Loucy (cell line): ENCODE results near the gene GRID1.

Experiments used
- H2AFZ ChIP-seq: fragments of 200-600 bp; sonication (generic); 2 replicates; pipeline ENCODE4 v1.6.0; 2016; ENCODE audit warnings: antibody characterized with exemption, mild to moderate bottlenecking, low read length, moderate library complexity
- H3F3A ChIP-seq: fragments of 200-600 bp; 2 replicates; pipeline ENCODE4 v1.6.0; 2016; ENCODE audit warnings: antibody characterized with exemption, low read depth, mild to moderate bottlenecking
- H3K27me3 ChIP-seq: fragments of 200-600 bp; sonication (generic); 2 replicates; pipeline ENCODE4 v1.6.1; 2014; ENCODE audit warnings: low read length, mild to moderate bottlenecking; ENCODE audit not compliant: insufficient read depth, poor library complexity, severe bottlenecking
- H3K36me3 ChIP-seq: fragments of 200-600 bp; sonication (generic); 2 replicates; pipeline ENCODE4 v1.6.1; 2016; ENCODE audit warnings: low read length; ENCODE audit not compliant: insufficient read depth
- H3K4me1 ChIP-seq: fragments of 200-600 bp; sonication (generic); 2 replicates; pipeline ENCODE4 v1.5.1; 2014; ENCODE audit warnings: low read length, mild to moderate bottlenecking; ENCODE audit not compliant: insufficient read depth, poor library complexity, severe bottlenecking
- H3K4me2 ChIP-seq: fragments of 200-600 bp; sonication (generic); 2 replicates; pipeline ENCODE4 v1.6.0; 2014; ENCODE audit warnings: antibody characterized with exemption, low read length, low read depth, mild to moderate bottlenecking; ENCODE audit not compliant: poor library complexity, severe bottlenecking
- H3K4me3 ChIP-seq: fragments of 200-600 bp; sonication (generic); 2 replicates; pipeline ENCODE4 v1.5.1; 2014; ENCODE audit warnings: low read length, mild to moderate bottlenecking, mixed read lengths; ENCODE audit not compliant: poor library complexity, severe bottlenecking
- H3K79me2 ChIP-seq: fragments of 200-600 bp; sonication (generic); 2 replicates; pipeline ENCODE4 v1.6.1; 2014; ENCODE audit warnings: low read length; ENCODE audit not compliant: insufficient read depth
- H3K9ac ChIP-seq: fragments of 200-600 bp; sonication (generic); 2 replicates; pipeline ENCODE4 v1.6.0; 2014; ENCODE audit warnings: mild to moderate bottlenecking, low read depth, low read length, moderate library complexity; ENCODE audit not compliant: poor library complexity, severe bottlenecking
- H3K9me2 ChIP-seq: fragments of 200-600 bp; sonication (generic); replicated peaks from 2 replicates; pipeline ENCODE4 v1.6.1; 2016; ENCODE audit warnings: low read depth, low read length, mixed read lengths
- H3K9me3 ChIP-seq: fragments of 200-600 bp; sonication (generic); 2 replicates; pipeline ENCODE4 v1.6.1; 2014; ENCODE audit warnings: mild to moderate bottlenecking, antibody characterized with exemption, low read length, low read depth; ENCODE audit not compliant: insufficient read depth
- H4K20me1 ChIP-seq: fragments of 200-600 bp; sonication (generic); 2 replicates; pipeline ENCODE4 v1.6.0; 2014; ENCODE audit warnings: antibody characterized with exemption, low read length, mild to moderate bottlenecking; ENCODE audit not compliant: insufficient read depth, poor library complexity, severe bottlenecking
- CTCF ChIP-seq: fragments of 200-600 bp; sonication (generic); conservative IDR thresholded peaks from 2 replicates; pipeline ENCODE4 v1.5.1; 2014; ENCODE audit warnings: mild to moderate bottlenecking, antibody characterized with exemption, low read length
- EZH2phosphoT487 ChIP-seq: fragments of 200-600 bp; IDR thresholded peaks from 2 replicates; pipeline ENCODE4 v1.6.1; 2018; ENCODE audit warnings: antibody characterized with exemption, mild to moderate bottlenecking, moderate library complexity, borderline replicate concordance

Gene GRID1

GRCh38 chr10:85570871-85571270, 795.7 kb downstream of the GRID1 start:
- Histone ChIP-seq H3K4me3 (no peak overlapping the region), H3F3A (no peaks in the 10 kb centered on the region), H3K79me2 (no peaks in the 10 kb centered on the region), H3K4me2 (no peak overlapping the region), H3K9me3 (no peaks in the 10 kb centered on the region), H3K27me3 (no peaks in the 10 kb centered on the region), H3K9me2 (no peaks in the 10 kb centered on the region), H4K20me1 (no peaks in the 10 kb centered on the region), H3K9ac (no peak overlapping the region), H3K36me3 (no peaks in the 10 kb centered on the region), H3K4me1 (no peaks in the 10 kb centered on the region), H2AFZ (no peak overlapping the region)
- TF ChIP-seq EZH2phosphoT487 (no peak), CTCF (no peak)

DNA sequence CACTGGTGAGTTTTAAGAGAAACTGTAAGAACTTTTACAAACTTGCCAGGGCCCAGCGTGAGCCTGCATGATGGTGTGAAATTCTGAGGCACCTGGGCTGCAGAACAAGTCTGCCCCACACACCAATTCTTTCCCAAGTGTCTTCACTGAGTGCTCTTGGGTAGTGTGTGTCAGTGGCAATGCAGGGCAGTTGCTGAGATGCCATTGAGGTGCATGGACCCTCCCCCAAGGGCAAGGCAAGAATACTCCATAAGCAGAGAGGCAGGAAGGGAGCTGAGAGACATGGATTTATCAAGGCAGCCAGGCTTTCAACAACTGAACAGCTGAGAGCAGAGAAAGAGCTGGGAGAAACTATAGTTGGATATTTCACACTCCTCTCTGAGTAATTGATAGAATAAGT, 801.2 kb downstream of the GRID1 start:
- Histone ChIP-seq H3K27me3 (no peaks in the 10 kb centered on the region), H3K9me2 (no peaks in the 10 kb centered on the region), H3K4me1 (no peaks in the 10 kb centered on the region), H3K79me2 (no peaks in the 10 kb centered on the region), H3K9me3 (no peaks in the 10 kb centered on the region), H3K36me3 (no peaks in the 10 kb centered on the region), H3K9ac (no peak overlapping the region), H3F3A (no peaks in the 10 kb centered on the region), H4K20me1 (no peaks in the 10 kb centered on the region), H3K4me2 (no peak overlapping the region), H3K4me3 (no peak overlapping the region), H2AFZ (no peak overlapping the region)
- TF ChIP-seq EZH2phosphoT487 (no peak), CTCF (no peak)

DNA sequence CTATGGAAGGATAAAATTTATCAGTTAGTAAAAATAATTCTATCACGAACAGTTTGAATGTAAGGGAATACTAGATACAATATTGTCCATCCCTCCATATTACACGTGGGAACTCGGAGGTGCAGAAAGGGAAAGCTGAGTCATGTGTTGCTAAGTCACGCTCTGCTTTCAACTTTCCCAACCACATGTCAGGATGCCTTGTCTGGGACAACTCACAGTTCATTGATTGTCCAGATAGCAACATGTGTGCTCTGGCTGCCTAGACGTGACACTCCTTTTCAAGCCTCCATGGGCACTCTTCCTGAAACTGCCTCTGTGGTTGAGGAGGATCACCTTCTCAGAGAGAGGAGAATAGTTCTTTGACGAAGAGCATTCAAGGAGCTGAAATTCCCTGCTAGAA, 808.1 kb downstream of the GRID1 start:
- Histone ChIP-seq H3K36me3 (no peaks in the 10 kb centered on the region), H2AFZ (no peak overlapping the region), H3K9ac (no peak overlapping the region), H3K9me2 (no peaks in the 10 kb centered on the region), H3K4me3 (no peak overlapping the region), H3K79me2 (no peaks in the 10 kb centered on the region), H3F3A (no peaks in the 10 kb centered on the region), H4K20me1 (no peaks in the 10 kb centered on the region), H3K27me3 (no peaks in the 10 kb centered on the region), H3K9me3 (no peaks in the 10 kb centered on the region), H3K4me2 (no peak overlapping the region), H3K4me1 (no peaks in the 10 kb centered on the region)
- TF ChIP-seq EZH2phosphoT487 (no peak), CTCF (no peak)
